ENCODE measurements around the gene EYS.
"Not testable (repeated sequence)": the region's sequence is repeated elsewhere in the genome, so short reads cannot be mapped to it uniquely, and the experiment has no call there.

EYS gene

GRCh38 chr6:63760199-63760598 is 1946.8 kb downstream of the EYS start:
- no peak overlapping the region for H3K27ac ChIP-seq (ENCODE audit: low read depth, low read length)
- no peak overlapping the region for H3K9ac ChIP-seq (ENCODE audit: low read depth in 1 of 2, low read length in 2 of 2)
- H3K9me3 ChIP-seq (ENCODE audit: control insufficient read depth in 1 of 2, low read length in 2 of 2) = peaks cover 3 to 4% of the 10 kb centered on the region in 2 donors
- H3K4me1 ChIP-seq (ENCODE audit: control insufficient read depth in 1 of 2, insufficient read depth in 2 of 2, low read length in 2 of 2) = peaks cover 0 to 4% of the 10 kb centered on the region in 2 donors
- no peaks in the 10 kb centered on the region for H3K36me3 ChIP-seq (ENCODE audit: control insufficient read depth in 1 of 2, insufficient read depth in 2 of 2, low read length in 2 of 2)
- H3K4me3 ChIP-seq (ENCODE audit: low read depth in 1 of 2, low read length in 2 of 2) = no peak overlapping the region
- no peaks in the 10 kb centered on the region for H3K27me3 ChIP-seq (ENCODE audit: control insufficient read depth in 1 of 2, insufficient read depth in 2 of 2, low read length in 2 of 2)

- Histone ChIP-seq H3K27ac (ENCODE audit: low read depth, low read length) (no peak overlapping the region), H3K36me3 (ENCODE audit: control insufficient read depth in 1 of 2, insufficient read depth in 2 of 2, low read length in 2 of 2) (no peaks in the 10 kb centered on the region), H3K9ac (ENCODE audit: low read depth in 1 of 2, low read length in 2 of 2) (no peak overlapping the region), H3K4me3 (ENCODE audit: low read depth in 1 of 2, low read length in 2 of 2) (no peak overlapping the region), H3K4me1 (ENCODE audit: control insufficient read depth in 1 of 2, insufficient read depth in 2 of 2, low read length in 2 of 2) (peaks cover 0 to 4% of the 10 kb centered on the region in 2 donors), H3K9me3 (ENCODE audit: control insufficient read depth in 1 of 2, low read length in 2 of 2) (peaks cover 3 to 4% of the 10 kb centered on the region in 2 donors), H3K27me3 (ENCODE audit: control insufficient read depth in 1 of 2, insufficient read depth in 2 of 2, low read length in 2 of 2) (no peaks in the 10 kb centered on the region)
These were observed 1947.4 kb downstream of the EYS start for GRCh38 chr6:63759605-63760105.

- Histone ChIP-seq H3K27ac (ENCODE audit: low read depth, low read length) (no peak overlapping the region), H3K9me3 (ENCODE audit: control insufficient read depth in 1 of 2, low read length in 2 of 2) (peaks cover 3 to 4% of the 10 kb centered on the region in 2 donors), H3K36me3 (ENCODE audit: control insufficient read depth in 1 of 2, insufficient read depth in 2 of 2, low read length in 2 of 2) (no peaks in the 10 kb centered on the region), H3K27me3 (ENCODE audit: control insufficient read depth in 1 of 2, insufficient read depth in 2 of 2, low read length in 2 of 2) (no peaks in the 10 kb centered on the region), H3K9ac (ENCODE audit: low read depth in 1 of 2, low read length in 2 of 2) (no peak overlapping the region), H3K4me3 (ENCODE audit: low read depth in 1 of 2, low read length in 2 of 2) (no peak overlapping the region), H3K4me1 (ENCODE audit: control insufficient read depth in 1 of 2, insufficient read depth in 2 of 2, low read length in 2 of 2) (peaks cover 0 to 4% of the 10 kb centered on the region in 2 donors)
These were observed 1949.2 kb downstream of the EYS start for GRCh38 chr6:63757826-63758225.

GRCh38 chr6:63757275-63757674 is 1949.8 kb downstream of the EYS start:
- not testable (repeated sequence) for H3K9ac ChIP-seq (ENCODE audit: low read depth in 1 of 2, low read length in 2 of 2); H3K4me3 ChIP-seq (ENCODE audit: low read depth in 1 of 2, low read length in 2 of 2); H3K4me1 ChIP-seq (ENCODE audit: control insufficient read depth in 1 of 2, insufficient read depth in 2 of 2, low read length in 2 of 2); H3K9me3 ChIP-seq (ENCODE audit: control insufficient read depth in 1 of 2, low read length in 2 of 2); H3K27me3 ChIP-seq (ENCODE audit: control insufficient read depth in 1 of 2, insufficient read depth in 2 of 2, low read length in 2 of 2); H3K27ac ChIP-seq (ENCODE audit: low read depth, low read length); H3K36me3 ChIP-seq (ENCODE audit: control insufficient read depth in 1 of 2, insufficient read depth in 2 of 2, low read length in 2 of 2)

GRCh38 chr6:63750400-63750799 is 1956.6 kb downstream of the EYS start:
- Histone ChIP-seq H3K36me3 (ENCODE audit: control insufficient read depth in 1 of 2, insufficient read depth in 2 of 2, low read length in 2 of 2) (no peaks in the 10 kb centered on the region), H3K4me1 (ENCODE audit: control insufficient read depth in 1 of 2, insufficient read depth in 2 of 2, low read length in 2 of 2) (no peaks in the 10 kb centered on the region), H3K9me3 (ENCODE audit: control insufficient read depth in 1 of 2, low read length in 2 of 2) (no peaks in the 10 kb centered on the region), H3K27me3 (ENCODE audit: control insufficient read depth in 1 of 2, insufficient read depth in 2 of 2, low read length in 2 of 2) (no peaks in the 10 kb centered on the region), H3K9ac (ENCODE audit: low read depth in 1 of 2, low read length in 2 of 2) (no peak overlapping the region), H3K4me3 (ENCODE audit: low read depth in 1 of 2, low read length in 2 of 2) (no peak overlapping the region), H3K27ac (ENCODE audit: low read depth, low read length) (no peak overlapping the region)

GRCh38 chr6:63745784-63746183 is 1961.2 kb downstream of the EYS start:
- Histone ChIP-seq H3K27me3 (ENCODE audit: control insufficient read depth in 1 of 2, insufficient read depth in 2 of 2, low read length in 2 of 2) (no peaks in the 10 kb centered on the region), H3K9ac (ENCODE audit: low read depth in 1 of 2, low read length in 2 of 2) (no peak overlapping the region), H3K36me3 (ENCODE audit: control insufficient read depth in 1 of 2, insufficient read depth in 2 of 2, low read length in 2 of 2) (no peaks in the 10 kb centered on the region), H3K9me3 (ENCODE audit: control insufficient read depth in 1 of 2, low read length in 2 of 2) (no peaks in the 10 kb centered on the region), H3K4me3 (ENCODE audit: low read depth in 1 of 2, low read length in 2 of 2) (no peak overlapping the region), H3K4me1 (ENCODE audit: control insufficient read depth in 1 of 2, insufficient read depth in 2 of 2, low read length in 2 of 2) (peaks cover 0 to 7% of the 10 kb centered on the region in 2 donors), H3K27ac (ENCODE audit: low read depth, low read length) (no peak overlapping the region)

GRCh38 chr6:63744810-63745209 is 1962.2 kb downstream of the EYS start:
- no peak overlapping the region for H3K4me3 ChIP-seq (ENCODE audit: low read depth in 1 of 2, low read length in 2 of 2)
- H3K9ac ChIP-seq (ENCODE audit: low read depth in 1 of 2, low read length in 2 of 2) = no peak overlapping the region
- no peaks in the 10 kb centered on the region for H3K9me3 ChIP-seq (ENCODE audit: control insufficient read depth in 1 of 2, low read length in 2 of 2)
- no peaks in the 10 kb centered on the region for H3K27me3 ChIP-seq (ENCODE audit: control insufficient read depth in 1 of 2, insufficient read depth in 2 of 2, low read length in 2 of 2)
- no peaks in the 10 kb centered on the region for H3K36me3 ChIP-seq (ENCODE audit: control insufficient read depth in 1 of 2, insufficient read depth in 2 of 2, low read length in 2 of 2)
- H3K4me1 ChIP-seq (ENCODE audit: control insufficient read depth in 1 of 2, insufficient read depth in 2 of 2, low read length in 2 of 2) = peaks cover 0 to 7% of the 10 kb centered on the region in 2 donors
- H3K27ac ChIP-seq (ENCODE audit: low read depth, low read length) = no peak overlapping the region

- H3K27ac ChIP-seq (ENCODE audit: low read depth, low read length) = no peak overlapping the region
- H3K4me1 ChIP-seq (ENCODE audit: control insufficient read depth in 1 of 2, insufficient read depth in 2 of 2, low read length in 2 of 2) = peaks cover 0 to 13% of the 10 kb centered on the region in 2 donors
- no peaks in the 10 kb centered on the region for H3K9me3 ChIP-seq (ENCODE audit: control insufficient read depth in 1 of 2, low read length in 2 of 2)
- no peak overlapping the region for H3K9ac ChIP-seq (ENCODE audit: low read depth in 1 of 2, low read length in 2 of 2)
- no peaks in the 10 kb centered on the region for H3K27me3 ChIP-seq (ENCODE audit: control insufficient read depth in 1 of 2, insufficient read depth in 2 of 2, low read length in 2 of 2)
- H3K4me3 ChIP-seq (ENCODE audit: low read depth in 1 of 2, low read length in 2 of 2) = no peak overlapping the region
- no peaks in the 10 kb centered on the region for H3K36me3 ChIP-seq (ENCODE audit: control insufficient read depth in 1 of 2, insufficient read depth in 2 of 2, low read length in 2 of 2)
These were observed 1963.3 kb downstream of the EYS start for GRCh38 chr6:63743691-63744090.

GRCh38 chr6:63742060-63742459 is 1965.0 kb downstream of the EYS start:
- H3K4me1 ChIP-seq (ENCODE audit: control insufficient read depth in 1 of 2, insufficient read depth in 2 of 2, low read length in 2 of 2) = peaks cover 0 to 13% of the 10 kb centered on the region in 2 donors
- H3K9ac ChIP-seq (ENCODE audit: low read depth in 1 of 2, low read length in 2 of 2) = no peak overlapping the region
- H3K27me3 ChIP-seq (ENCODE audit: control insufficient read depth in 1 of 2, insufficient read depth in 2 of 2, low read length in 2 of 2) = no peaks in the 10 kb centered on the region
- H3K9me3 ChIP-seq (ENCODE audit: control insufficient read depth in 1 of 2, low read length in 2 of 2) = no peaks in the 10 kb centered on the region
- no peak overlapping the region for H3K27ac ChIP-seq (ENCODE audit: low read depth, low read length)
- no peaks in the 10 kb centered on the region for H3K36me3 ChIP-seq (ENCODE audit: control insufficient read depth in 1 of 2, insufficient read depth in 2 of 2, low read length in 2 of 2)
- no peak overlapping the region for H3K4me3 ChIP-seq (ENCODE audit: low read depth in 1 of 2, low read length in 2 of 2)

- no peak overlapping the region for H3K27ac ChIP-seq (ENCODE audit: low read depth, low read length)
- no peak overlapping the region for H3K9ac ChIP-seq (ENCODE audit: low read depth in 1 of 2, low read length in 2 of 2)
- peaks cover 0 to 13% of the 10 kb centered on the region in 2 donors for H3K4me1 ChIP-seq (ENCODE audit: control insufficient read depth in 1 of 2, insufficient read depth in 2 of 2, low read length in 2 of 2)
- H3K4me3 ChIP-seq (ENCODE audit: low read depth in 1 of 2, low read length in 2 of 2) = no peak overlapping the region
- no peaks in the 10 kb centered on the region for H3K36me3 ChIP-seq (ENCODE audit: control insufficient read depth in 1 of 2, insufficient read depth in 2 of 2, low read length in 2 of 2)
- H3K27me3 ChIP-seq (ENCODE audit: control insufficient read depth in 1 of 2, insufficient read depth in 2 of 2, low read length in 2 of 2) = no peaks in the 10 kb centered on the region
- no peaks in the 10 kb centered on the region for H3K9me3 ChIP-seq (ENCODE audit: control insufficient read depth in 1 of 2, low read length in 2 of 2)
These were observed 1966.3 kb downstream of the EYS start for GRCh38 chr6:63740709-63741108.
